K562 (cell line): ENCODE data around the gene COPS6. TPM values are rescaled to one million over a fixed set of nuclear protein-coding genes. Genes with fewer than 3 reads are reported as not detected.

ENCODE experiments used
- ATAC-seq: fragments of 200-7000 bp; cut with Tn5 transposase; 3 replicates; pipeline ENCODE4 v1.9.1; 2020; ENCODE audit warnings: moderate library complexity
- BruUV-seq: library from RNA; stranded (reverse); fragments of 400-500 nt; replicated peaks from 2 replicates; lab custom pipeline; 2021; lab: Mats Ljungman, UMichigan
- CTCF ChIA-PET: fragments of 300-600 bp; formaldehyde crosslinking; extraction: SDS; loops from one replicate; lab custom pipeline; 2021; ENCODE audit warnings: low intra/inter-chr PET ratio; lab: Yijun Ruan, JAX
- POLR2A ChIA-PET: fragments of 300-600, 350-650 bp; sonication (Branson Sonifier 250); formaldehyde crosslinking; extraction: SDS; loops from one replicate; lab custom pipeline; 2021; ENCODE audit warnings: antibody characterized with exemption, inconsistent platforms; lab: Yijun Ruan, JAX
- DNase-seq, 4 experiments: peaks; one replicate each; pipeline versions ENCODE4 v3.0.0 to v3.0.0-alpha.2; 2011 to 2018; ENCODE audit warnings: low spot score in 3 of 4, mixed read lengths in 3 of 4; ENCODE audit errors: extremely low read depth in 1 of 4
- FAIRE-seq: peaks from 2 replicates; lab custom pipeline; 2011; peaks lifted over from hg19 to GRCh38; lab: Jason Lieb, UNC
- H2AFZ ChIP-seq: 2 replicates; pipeline ENCODE4 v1.6.0; 2011; ENCODE audit warnings: low read depth, low read length, control low read depth, inconsistent platforms
- H3K27ac ChIP-seq: fragments of 200-600 bp; 3 replicates; pipeline ENCODE4 v1.8.0; 2011; ENCODE audit warnings: low read depth, mild to moderate bottlenecking, control low read depth, inconsistent platforms, low read length, moderate library complexity, mixed read lengths; ENCODE audit errors: extremely low read depth
- H3K27me3 ChIP-seq, 2 experiments: fragments of 300-600 bp in 1 of 2; 2 replicates in 1 of 2; 3 replicates in 1 of 2; pipeline versions ENCODE4 v1.6.0 to v1.8.0; 2011; ENCODE audit warnings: inconsistent platforms in 2 of 2, low read length in 2 of 2, mild to moderate bottlenecking in 1 of 2, mixed read lengths in 1 of 2, moderate library complexity in 1 of 2; ENCODE audit not compliant: control insufficient read depth in 2 of 2, insufficient read depth in 2 of 2
- H3K36me3 ChIP-seq: fragments of 300-600 bp; 3 replicates; pipeline ENCODE4 v1.8.0; 2011; ENCODE audit warnings: mild to moderate bottlenecking, low read length, inconsistent platforms; ENCODE audit not compliant: control insufficient read depth, insufficient read depth
- H3K4me1 ChIP-seq, 2 experiments: fragments of 200-600 bp in 1 of 2; replicated peaks in 1 of 2; 2 replicates in 1 of 2; 3 replicates in 1 of 2; pipeline versions ENCODE4 v1.5.1 to v1.8.0; 2011; ENCODE audit warnings: inconsistent platforms in 2 of 2, low read length in 2 of 2, mild to moderate bottlenecking in 1 of 2, mixed read lengths in 1 of 2, moderate library complexity in 1 of 2; ENCODE audit not compliant: control insufficient read depth in 2 of 2, insufficient read depth in 2 of 2
- H3K4me2 ChIP-seq: 2 replicates; pipeline ENCODE4 v1.6.1; 2011; ENCODE audit warnings: low read length, control low read depth, inconsistent platforms, mixed read lengths; ENCODE audit not compliant: insufficient read depth
- H3K4me3 ChIP-seq: fragments of 200-600 bp; sonication (generic), shearing (Covaris generic); 2 replicates; pipeline ENCODE4 v1.5.1; 2016; ENCODE audit warnings: control low read depth, inconsistent platforms
- H3K79me2 ChIP-seq: fragments of 200-600 bp; 3 replicates; pipeline ENCODE4 v1.8.0; 2011; ENCODE audit warnings: low read length, inconsistent platforms; ENCODE audit not compliant: control insufficient read depth, insufficient read depth
- H3K9ac ChIP-seq, 2 experiments: 2 replicates each; pipeline versions ENCODE4 v1.6.0 to v1.6.1; 2011; ENCODE audit warnings: low read depth in 2 of 2, low read length in 2 of 2, control low read depth in 1 of 2, inconsistent platforms in 1 of 2, mild to moderate bottlenecking in 1 of 2, mixed read lengths in 1 of 2; ENCODE audit not compliant: insufficient read depth in 1 of 2
- H3K9me1 ChIP-seq: one replicate; pipeline ENCODE4 v1.6.0; 2011; ENCODE audit warnings: inconsistent platforms, mild to moderate bottlenecking, low read length, moderate library complexity; ENCODE audit not compliant: control insufficient read depth, insufficient read depth
- H3K9me3 ChIP-seq: replicated peaks from 2 replicates; pipeline ENCODE4 v1.5.1; 2011; ENCODE audit warnings: low read depth, low read length, inconsistent platforms; ENCODE audit not compliant: control insufficient read depth, insufficient read depth
- H4K20me1 ChIP-seq: replicated peaks from 2 replicates; pipeline ENCODE4 v1.6.1; 2011; ENCODE audit warnings: low read length, inconsistent platforms, mixed read lengths; ENCODE audit not compliant: control insufficient read depth, insufficient read depth
- KDM2B ChIP-seq: fragments of 250-450 bp; sonication (Bioruptor Pico); IDR thresholded peaks from 2 replicates; pipeline ENCODE4 v1.8.0; 2021; ENCODE audit warnings: mild to moderate bottlenecking, moderate library complexity
- KDM5B ChIP-seq: fragments of 200-600 bp; sonication (generic); IDR thresholded peaks from 2 replicates; pipeline ENCODE4 v1.6.1; 2012; ENCODE audit warnings: low read depth, mild to moderate bottlenecking, moderate library complexity, low read length, control low read depth, inconsistent platforms; ENCODE audit not compliant: insufficient replicate concordance
- MAFF ChIP-seq: IDR thresholded peaks from 2 replicates; pipeline ENCODE4 v1.6.1; 2012; ENCODE audit warnings: low read length, improper control_type of control experiment
- POLR2H ChIP-seq: IDR thresholded peaks from 2 replicates; pipeline ENCODE4 v1.6.1; 2016; ENCODE audit warnings: missing genetic modification characterization, low read depth, mild to moderate bottlenecking, control low read depth, missing compliant biosample characterization, moderate library complexity
- RAD21 ChIP-seq, 2 experiments: fragments of 250-450 bp in 1 of 2; fragments of 450-650 bp in 1 of 2; sonication (Bioruptor Pico) in 1 of 2; formaldehyde crosslinking in 1 of 2; IDR thresholded peaks in 1 of 2; conservative IDR thresholded peaks in 1 of 2; 2 replicates each; pipeline versions ENCODE4 v1.4.0 to v1.8.0; 2020 to 2022; ENCODE audit warnings: mild to moderate bottlenecking in 2 of 2, moderate library complexity in 1 of 2
- SP1 ChIP-seq: sonication (generic); formaldehyde crosslinking; IDR thresholded peaks from 2 replicates; pipeline ENCODE4 v1.8.1; 2022; ENCODE audit warnings: mild to moderate bottlenecking, missing genetic modification reagents
- ZC3H8 ChIP-seq: fragments of 450-650 bp; IDR thresholded peaks from 2 replicates; pipeline ENCODE4 v1.6.1; 2017
- ZNF384 ChIP-seq: IDR thresholded peaks from 2 replicates; pipeline ENCODE4 v1.6.1; 2012; ENCODE audit warnings: low read depth, low read length, improper control_type of control experiment
- WGBS: fragments of 100-300 bp; shearing (Covaris generic); methylation state at CpG from one replicate; pipeline ENCODE4 v1.1.6; 2016; ENCODE audit warnings: low coverage, mixed read lengths; ENCODE audit not compliant: insufficient coverage; ENCODE audit errors: missing lambda C conversion rate; 5-methylcytosine and 5-hydroxymethylcytosine counted together
- in situ Hi-C: fragments of 300-500 bp; cut with MboI; formaldehyde crosslinking; loops from 4 replicates; pipeline ENCODE4 v1.15.0; 2018; ENCODE audit warnings: inconsistent platforms, mixed read lengths
- intact Hi-C: fragments of 100-400 bp; cut with micrococcal nuclease; formaldehyde crosslinking; loops from 2 replicates; pipeline ENCODE4 v1.14.2; 2022
- polyA plus RNA-seq, 8 experiments: library from polyadenylated mRNA; depleted of rRNA in 4 of 8; stranded (reverse) in 5 of 8; unstranded in 3 of 8; fragments of >200 nt; fragmentation: Nextera tagmentation in 2 of 8; fragmentation: Illumina TruSeq in 1 of 8; extraction: Ambion mirVana in 2 of 8; extraction: Trizol in 1 of 8; gene quantifications; 2 replicates each; pipeline versions ENCODE4 v1.2.1 to v1.2.3, GENCODE V29; 2011 to 2014; ENCODE audit warnings: inconsistent platforms in 1 of 8, missing spikeins in 1 of 8
- total RNA-seq, 7 experiments: library from RNA; depleted of rRNA in 6 of 7; stranded (reverse); fragments of >200 nt in 6 of 7; fragmentation: Illumina TruSeq in 2 of 7; extraction: Trizol in 2 of 7; gene quantifications; 2 replicates each; pipeline versions ENCODE4 v1.2.1 to v1.2.3, GENCODE V29; 2011 to 2021; ENCODE audit warnings: low replicate concordance in 1 of 7
- TF ChIP-seq, protein P1 (sequence below), 2 experiments: fragments of 450-650 bp; formaldehyde crosslinking in 1 of 2; IDR thresholded peaks; 2 replicates each; pipeline versions ENCODE4 v1.4.0 to v1.6.1; 2014 to 2020; ENCODE audit warnings: mild to moderate bottlenecking in 2 of 2, borderline replicate concordance in 1 of 2, low read depth in 1 of 2
- TF ChIP-seq, protein P2 (sequence below): fragments of 450-650 bp; formaldehyde crosslinking; IDR thresholded peaks from 2 replicates; pipeline ENCODE4 v1.4.0; 2020; ENCODE audit warnings: mild to moderate bottlenecking, mixed read lengths

The COPS6 gene
- total and polyA plus RNA-seq, 9 of the 15 experiments (the other 6 are each of a cell fraction or from before 2014, with no cell fraction given): 63.0 to 331 (median 168) TPM

- Histone ChIP-seq H3K9me1 (no peaks in the 10 kb centered on the region), H2AFZ (no peak overlapping the region), H3K4me1 (peaks cover 3 to 14% of the 10 kb centered on the region in 2 experiments; a peak in 3 of 5 replicates), H3K27me3 (no peaks in the 10 kb centered on the region), H3K79me2 (peaks cover 10% of the 10 kb centered on the region), H3K4me3 (no peak overlapping the region), H3K27ac (no peak overlapping the region), H3K36me3 (peaks cover 19% of the 10 kb centered on the region; the same call in 2 of the 3 replicates), H3K9me3 (0 out of 2 replicates have a peak, but pooled peaks cover 2% of the 10 kb centered on the region), H3K9ac (no peak overlapping the region), H4K20me1 (no peaks in the 10 kb centered on the region), H3K4me2 (no peak overlapping the region)
- ChIA-PET CTCF (interaction anchor here (0.6 to 2.0 kb wide), 7 partner anchors 53 to 687 kb away, joined by 3 to 13 read pairs (median 5); no protein-coding TSS in a partner anchor), POLR2A (interaction anchor here (0.7 to 1.7 kb wide), 2 partner anchors 14 to 138 kb away, joined by 3 to 7 read pairs; no protein-coding TSS in a partner anchor)
- no TSS peak for BruUV-seq
- intact Hi-C loops: loop anchor here (2.0 to 5.0 kb wide), 2 partner anchors 58 to 141 kb away; no protein-coding TSS in a partner anchor
- 66% methylated on average over 3 of the region's 3 CpGs for WGBS
- in situ Hi-C loops: no loop called here
- ATAC-seq (peak; percentile 27), FAIRE-seq (peak; percentile 59), DNase-seq (peak in 3 of 4 experiments; percentile 49 to 63 (median 58))
- TF ChIP-seq KDM5B (no peak), ZNF384 (peak; percentile 32; the same call in 1 of the 2 replicates), MAFF (no peak), KDM2B (no peak), RAD21 (CRISPR knock-in tag; conservative IDR thresholded peaks at IDR 0.05 in 1 of 2, IDR thresholded peaks at IDR 0.05 in 1 of 2) (peak; percentile 57 to 66), ZC3H8 (no peak), SP1 (CRISPR knock-in tag) (0 out of 2 replicates have a peak, but pooled peaks have one; percentile 39), POLR2H (tag) (no peak)
- TF ChIP-seq, protein P1, sequence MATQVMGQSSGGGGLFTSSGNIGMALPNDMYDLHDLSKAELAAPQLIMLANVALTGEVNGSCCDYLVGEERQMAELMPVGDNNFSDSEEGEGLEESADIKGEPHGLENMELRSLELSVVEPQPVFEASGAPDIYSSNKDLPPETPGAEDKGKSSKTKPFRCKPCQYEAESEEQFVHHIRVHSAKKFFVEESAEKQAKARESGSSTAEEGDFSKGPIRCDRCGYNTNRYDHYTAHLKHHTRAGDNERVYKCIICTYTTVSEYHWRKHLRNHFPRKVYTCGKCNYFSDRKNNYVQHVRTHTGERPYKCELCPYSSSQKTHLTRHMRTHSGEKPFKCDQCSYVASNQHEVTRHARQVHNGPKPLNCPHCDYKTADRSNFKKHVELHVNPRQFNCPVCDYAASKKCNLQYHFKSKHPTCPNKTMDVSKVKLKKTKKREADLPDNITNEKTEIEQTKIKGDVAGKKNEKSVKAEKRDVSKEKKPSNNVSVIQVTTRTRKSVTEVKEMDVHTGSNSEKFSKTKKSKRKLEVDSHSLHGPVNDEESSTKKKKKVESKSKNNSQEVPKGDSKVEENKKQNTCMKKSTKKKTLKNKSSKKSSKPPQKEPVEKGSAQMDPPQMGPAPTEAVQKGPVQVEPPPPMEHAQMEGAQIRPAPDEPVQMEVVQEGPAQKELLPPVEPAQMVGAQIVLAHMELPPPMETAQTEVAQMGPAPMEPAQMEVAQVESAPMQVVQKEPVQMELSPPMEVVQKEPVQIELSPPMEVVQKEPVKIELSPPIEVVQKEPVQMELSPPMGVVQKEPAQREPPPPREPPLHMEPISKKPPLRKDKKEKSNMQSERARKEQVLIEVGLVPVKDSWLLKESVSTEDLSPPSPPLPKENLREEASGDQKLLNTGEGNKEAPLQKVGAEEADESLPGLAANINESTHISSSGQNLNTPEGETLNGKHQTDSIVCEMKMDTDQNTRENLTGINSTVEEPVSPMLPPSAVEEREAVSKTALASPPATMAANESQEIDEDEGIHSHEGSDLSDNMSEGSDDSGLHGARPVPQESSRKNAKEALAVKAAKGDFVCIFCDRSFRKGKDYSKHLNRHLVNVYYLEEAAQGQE (IDR thresholded peaks at IDR 0.05; ENCODE audit: borderline replicate concordance): peak; percentile 59; the same call in 1 of the 2 replicates
- TF ChIP-seq, protein P1 (CRISPR knock-in tag; IDR thresholded peaks at IDR 0.05; ENCODE audit: low read depth): no peak
- TF ChIP-seq, protein P2, sequence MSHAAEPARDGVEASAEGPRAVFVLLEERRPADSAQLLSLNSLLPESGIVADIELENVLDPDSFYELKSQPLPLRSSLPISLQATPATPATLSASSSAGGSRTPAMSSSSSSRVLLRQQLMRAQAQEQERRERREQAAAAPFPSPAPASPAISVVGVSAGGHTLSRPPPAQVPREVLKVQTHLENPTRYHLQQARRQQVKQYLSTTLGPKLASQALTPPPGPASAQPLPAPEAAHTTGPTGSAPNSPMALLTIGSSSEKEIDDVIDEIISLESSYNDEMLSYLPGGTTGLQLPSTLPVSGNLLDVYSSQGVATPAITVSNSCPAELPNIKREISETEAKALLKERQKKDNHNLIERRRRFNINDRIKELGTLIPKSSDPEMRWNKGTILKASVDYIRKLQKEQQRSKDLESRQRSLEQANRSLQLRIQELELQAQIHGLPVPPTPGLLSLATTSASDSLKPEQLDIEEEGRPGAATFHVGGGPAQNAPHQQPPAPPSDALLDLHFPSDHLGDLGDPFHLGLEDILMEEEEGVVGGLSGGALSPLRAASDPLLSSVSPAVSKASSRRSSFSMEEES (CRISPR knock-in tag): peak; percentile 44; the same call in 1 of the 2 replicates
These were observed 35.6 kb upstream of the COPS6 start for GRCh38 chr7:100053215-100053614.
